HG02571 (cell line): ENCODE measurements around the gene DYNC1I1.

Source experiments
- ATAC-seq: cut with Tn5 transposase; IDR thresholded peaks from one replicate; pipeline ENCODE4 v1.9.1; 2021; ENCODE audit warnings: mild to moderate bottlenecking, moderate library complexity; ENCODE audit not compliant: unreplicated experiment

DYNC1I1 gene

DNA sequence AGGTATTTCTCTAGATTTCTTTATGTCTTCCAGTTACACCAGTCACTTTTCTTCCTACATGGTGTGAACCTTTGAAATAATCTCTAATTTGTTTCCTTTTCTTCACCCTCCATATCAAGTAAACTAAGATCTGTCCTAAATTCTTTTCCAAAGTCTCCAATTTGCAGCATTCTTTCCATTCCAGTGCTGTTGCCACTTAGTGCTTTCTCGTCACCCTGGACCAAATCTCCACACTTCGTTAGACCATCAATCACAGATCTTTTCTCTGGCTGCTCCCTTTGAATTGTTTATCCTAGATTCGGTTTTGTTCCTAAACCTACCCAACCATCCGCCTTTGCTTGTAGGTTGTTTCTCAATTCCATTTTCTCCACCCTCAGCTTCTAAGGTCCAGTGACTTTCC is 74.7 kb downstream of the DYNC1I1 start:
- no peak for ATAC-seq

DNA sequence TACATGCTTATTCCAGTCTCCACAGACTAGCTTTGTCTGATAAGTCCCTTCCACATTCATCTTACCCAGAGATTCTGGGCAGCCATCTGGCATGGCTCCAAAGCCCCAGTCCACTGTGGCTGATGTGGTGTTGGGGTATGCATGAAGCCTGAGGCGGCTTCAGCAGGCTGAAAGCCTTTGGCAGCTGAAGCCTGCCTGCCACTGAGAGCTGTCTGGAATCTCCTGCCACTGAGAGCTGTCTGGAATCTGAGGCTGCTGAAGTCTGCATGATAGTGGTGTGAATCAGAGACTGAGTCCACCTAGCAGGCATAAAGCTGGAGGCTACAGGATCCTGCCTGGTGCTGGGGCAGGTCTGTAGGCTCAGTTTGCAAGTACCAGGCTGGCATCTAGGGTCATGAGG is 87.1 kb downstream of the DYNC1I1 start:
- ATAC-seq: no peak

DNA sequence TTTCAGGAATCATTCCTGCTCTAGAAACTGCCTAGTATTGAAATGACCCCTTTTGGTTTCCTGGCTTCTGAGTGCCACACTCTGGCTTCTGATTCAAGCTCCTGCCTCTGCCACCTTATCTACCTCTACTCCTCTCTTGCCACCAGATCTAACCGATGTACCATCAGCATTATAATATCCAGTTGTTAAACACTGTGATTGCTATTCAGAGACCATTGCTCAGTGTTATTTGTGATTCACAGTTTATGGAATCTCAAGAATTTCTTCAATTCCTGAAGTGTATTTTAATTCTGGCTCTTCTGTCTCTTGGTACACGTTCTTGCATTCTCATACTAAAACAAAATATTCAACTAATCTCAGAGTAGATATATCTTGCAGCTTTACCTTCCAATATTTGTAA is 88.7 kb downstream of the DYNC1I1 start:
- ATAC-seq: no peak

DNA sequence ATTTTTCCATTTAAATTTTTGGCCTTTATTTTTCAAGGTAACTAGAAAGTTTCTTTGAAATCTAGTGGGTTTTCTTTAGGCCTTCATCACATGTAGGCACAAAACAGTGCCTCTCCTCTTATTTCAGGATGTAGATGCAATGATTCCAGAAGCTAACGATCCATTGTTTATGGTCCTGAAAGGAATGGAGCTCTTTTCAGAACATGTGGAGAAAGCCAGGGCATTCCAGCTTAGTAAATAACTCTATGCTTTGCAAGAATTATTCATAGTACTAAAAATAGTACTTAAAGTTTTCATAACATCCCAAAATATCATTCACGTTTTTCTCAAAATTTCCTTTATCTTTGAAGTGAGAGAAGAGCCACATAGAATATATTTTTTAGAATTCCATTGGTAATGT is 91.3 kb downstream of the DYNC1I1 start:
- ATAC-seq: no peak

DNA sequence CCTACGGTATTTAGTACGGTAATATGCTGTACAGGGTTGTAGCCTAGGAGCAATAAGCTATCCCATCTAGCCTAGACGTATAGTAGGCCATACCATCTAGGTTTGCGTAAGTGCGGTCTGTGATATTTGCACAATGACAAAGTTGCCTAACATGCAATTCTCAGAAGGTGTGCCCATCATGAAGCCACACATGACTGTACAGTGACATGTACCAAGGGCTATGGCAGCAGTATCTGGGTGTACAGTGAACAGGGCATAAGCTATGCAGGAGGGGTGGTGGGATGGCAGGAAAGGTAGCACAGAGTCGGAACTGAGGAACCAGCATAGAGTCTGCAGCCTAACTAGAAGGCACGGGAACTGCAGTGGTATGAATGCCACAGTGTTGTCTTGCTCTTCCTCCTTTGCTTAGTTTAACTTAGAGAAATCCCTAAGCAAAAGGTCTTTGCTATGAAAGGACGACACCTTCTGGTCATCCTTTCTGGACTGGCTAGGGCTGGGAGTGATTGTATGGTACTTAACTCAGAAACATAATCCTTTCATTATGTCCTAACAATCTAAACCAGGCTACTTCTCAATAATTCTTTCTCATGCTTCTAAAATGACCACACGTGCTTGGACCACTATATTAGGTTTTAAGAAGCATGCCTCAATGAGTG is 93.5 kb downstream of the DYNC1I1 start:
- ATAC-seq: no peak

DNA sequence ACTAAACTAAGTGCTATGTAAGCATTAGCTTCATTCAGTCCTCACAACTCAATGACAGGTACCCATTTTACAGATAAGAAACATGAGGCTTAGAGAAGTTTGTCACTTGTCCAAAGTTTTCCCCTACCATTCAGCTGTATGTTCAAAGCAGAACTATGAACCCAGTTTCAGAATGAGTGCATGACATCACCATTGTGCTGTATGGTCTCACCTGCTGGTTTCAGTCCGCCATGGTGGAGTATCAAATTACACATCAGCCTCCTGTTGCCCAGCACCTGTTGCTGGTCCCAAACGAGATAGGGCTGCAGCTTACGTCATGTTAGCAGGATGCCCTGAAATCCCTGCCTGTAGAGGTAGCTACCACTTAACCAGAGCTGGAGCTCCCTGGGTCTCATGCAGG is 95.0 kb downstream of the DYNC1I1 start:
- ATAC-seq: peak; percentile 95

DNA sequence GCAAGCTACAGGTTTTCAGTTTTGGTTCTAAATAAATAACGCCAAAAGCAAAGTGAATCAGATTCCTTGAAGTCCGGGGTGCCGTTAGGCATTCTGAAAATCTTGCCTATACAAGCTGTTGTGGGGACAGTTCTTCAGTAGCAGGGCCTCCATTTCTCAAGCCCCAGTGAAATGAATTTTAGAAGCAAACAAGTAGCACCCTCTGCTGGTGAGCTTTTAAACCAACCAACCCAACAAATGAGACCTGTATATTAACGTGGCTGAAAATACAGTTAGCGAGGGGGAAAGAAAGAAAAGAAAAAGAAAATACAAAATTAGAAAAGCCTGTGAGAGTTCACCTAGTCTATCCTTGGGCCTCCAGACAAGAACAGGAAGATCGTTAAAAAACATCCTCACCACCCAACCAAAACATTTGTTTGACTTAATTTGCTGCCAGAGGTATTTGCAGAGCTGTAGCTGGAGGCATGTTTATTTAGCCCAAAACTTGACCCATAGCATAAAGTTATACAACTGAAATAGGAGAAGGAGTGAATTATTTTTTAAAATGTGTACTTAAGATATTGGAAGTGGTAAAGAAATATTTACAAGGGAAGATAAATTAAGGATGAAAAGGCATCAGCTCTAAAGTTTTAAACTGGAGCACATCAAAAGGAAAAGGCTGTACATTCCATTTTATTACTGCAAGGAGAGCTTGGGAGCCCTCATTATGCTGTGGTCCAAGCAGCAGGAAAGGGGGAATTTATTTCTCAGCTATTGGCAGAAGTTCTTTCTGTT is 98.9 kb downstream of the DYNC1I1 start:
- ATAC-seq: no peak

DNA sequence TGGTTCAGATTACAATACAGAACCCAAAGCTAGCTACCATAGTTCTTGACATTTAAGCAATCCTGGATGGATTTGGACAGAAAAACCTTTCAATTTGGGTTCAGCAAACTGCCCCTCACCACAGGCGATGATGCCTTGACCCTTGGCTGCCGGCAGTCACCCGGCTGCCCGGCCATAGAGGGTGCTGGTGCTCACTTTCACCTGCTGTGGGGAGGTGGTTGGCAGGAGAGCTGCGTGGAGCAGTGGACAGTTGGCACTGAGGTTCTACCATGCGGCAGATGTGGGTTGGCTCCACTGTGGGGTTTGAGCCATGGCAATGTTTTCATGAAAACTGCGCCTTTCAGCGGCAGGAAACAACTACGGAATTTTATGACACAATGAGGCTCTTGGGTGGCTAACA is 99.5 kb downstream of the DYNC1I1 start:
- no peak for ATAC-seq

DNA sequence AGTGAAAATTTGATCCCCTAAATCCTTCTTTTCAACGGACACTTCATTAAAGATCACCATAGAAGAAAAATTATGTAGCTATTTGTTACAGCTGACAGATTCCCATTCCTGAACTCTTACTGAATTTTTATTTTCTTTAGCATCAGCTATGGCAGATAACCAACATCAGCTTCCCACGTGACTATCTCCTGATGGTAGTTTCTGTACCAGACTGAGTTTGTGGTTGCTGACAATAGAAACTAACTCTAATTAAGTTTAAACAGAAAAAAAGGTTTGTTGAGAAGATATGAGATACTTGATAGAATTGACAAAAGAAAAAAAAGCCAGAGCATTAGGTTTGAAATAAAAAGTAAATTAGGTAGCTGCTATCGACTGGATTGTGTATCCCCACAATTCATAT is 101.8 kb downstream of the DYNC1I1 start:
- ATAC-seq: no peak

DNA sequence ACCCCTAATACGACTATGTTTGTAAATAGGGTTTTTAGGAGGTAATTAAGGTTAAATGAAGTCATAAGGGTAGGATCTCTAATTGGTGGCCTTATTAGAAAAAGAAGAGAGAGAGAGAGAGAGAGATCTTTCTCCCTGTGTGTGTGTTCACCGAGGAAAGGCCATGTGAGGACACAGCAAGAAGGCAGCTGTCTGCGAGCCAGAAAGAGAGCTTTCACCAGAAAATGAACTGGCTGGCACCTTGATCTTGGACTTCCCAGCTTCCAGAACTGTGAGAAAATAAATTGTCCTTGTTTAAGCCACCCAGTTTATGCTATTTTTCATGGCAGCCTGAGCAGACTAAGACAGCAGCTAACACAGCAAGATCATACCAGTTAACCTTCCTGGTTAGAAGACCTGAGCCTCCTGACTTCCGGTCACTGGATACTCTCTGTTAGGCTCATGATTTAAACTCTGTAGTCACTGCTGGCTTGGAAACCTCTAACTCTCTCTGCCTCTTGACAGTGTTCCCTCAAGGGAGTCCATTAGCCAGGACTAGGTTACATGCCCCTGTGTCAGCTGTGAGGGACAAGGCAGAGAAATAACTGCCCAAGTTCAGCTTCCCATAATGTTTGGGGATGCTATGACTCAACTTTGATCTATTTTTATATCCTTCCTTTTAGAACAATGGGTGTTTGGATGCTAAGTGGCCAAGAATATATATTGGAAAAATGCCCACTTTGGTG is 102.3 kb downstream of the DYNC1I1 start:
- no peak for ATAC-seq

DNA sequence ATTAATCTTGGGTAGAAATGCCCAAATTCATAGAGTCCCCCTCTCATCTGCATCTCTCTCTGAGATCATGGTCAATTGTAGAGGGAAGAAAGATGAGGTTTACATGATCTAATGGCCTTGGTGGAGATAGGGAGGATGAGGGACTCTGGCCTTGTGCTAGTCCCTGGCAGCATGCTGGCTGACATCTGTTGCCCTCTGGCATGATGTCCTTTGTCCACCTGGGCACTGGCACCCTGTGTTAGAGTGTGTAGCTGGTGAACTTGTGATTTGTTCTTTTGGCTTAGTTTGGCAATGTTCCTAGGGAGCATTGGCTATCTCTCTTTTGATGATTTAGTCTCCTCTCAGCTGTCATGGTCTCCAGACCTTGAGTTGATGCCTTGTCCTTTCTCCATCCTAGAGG is 103.2 kb downstream of the DYNC1I1 start:
- no peak for ATAC-seq

DNA sequence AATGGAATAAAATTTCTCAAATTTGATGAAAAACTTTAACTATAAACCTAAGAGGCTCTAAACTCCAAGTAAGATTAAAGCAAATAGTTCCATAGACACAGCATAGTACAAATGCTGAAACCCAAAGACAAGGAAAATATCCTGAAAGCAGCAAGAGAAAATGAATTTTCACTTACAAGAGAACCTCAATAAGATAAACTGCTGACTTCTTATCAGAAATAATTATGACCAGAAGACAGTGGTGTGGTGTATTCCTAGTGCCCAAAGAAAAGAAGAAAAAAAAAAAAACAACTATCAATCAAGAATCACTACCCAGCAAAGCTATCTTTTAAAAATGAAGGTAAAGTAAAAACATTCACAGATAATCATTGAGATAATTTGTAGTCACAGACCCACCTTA is 106.3 kb downstream of the DYNC1I1 start:
- no peak for ATAC-seq

DNA sequence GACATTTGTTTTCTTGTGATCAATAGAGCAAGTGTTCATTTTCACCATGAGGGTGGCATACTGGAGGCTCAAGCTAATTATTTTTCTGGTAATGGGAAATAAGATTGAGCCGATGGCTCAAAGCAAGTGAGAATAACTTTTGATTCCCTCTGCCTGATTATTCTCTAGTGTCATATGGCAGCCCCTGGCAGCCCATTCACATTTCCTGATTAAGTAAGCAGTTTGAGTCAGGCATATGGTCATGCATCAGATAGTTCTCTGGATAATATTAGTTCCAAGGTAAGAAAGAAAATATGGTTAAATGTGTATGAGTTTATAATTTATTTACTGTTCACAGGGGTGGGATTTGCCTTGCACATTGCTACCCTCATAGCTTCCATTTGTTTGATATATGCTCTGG is 109.2 kb downstream of the DYNC1I1 start:
- ATAC-seq: no peak

DNA sequence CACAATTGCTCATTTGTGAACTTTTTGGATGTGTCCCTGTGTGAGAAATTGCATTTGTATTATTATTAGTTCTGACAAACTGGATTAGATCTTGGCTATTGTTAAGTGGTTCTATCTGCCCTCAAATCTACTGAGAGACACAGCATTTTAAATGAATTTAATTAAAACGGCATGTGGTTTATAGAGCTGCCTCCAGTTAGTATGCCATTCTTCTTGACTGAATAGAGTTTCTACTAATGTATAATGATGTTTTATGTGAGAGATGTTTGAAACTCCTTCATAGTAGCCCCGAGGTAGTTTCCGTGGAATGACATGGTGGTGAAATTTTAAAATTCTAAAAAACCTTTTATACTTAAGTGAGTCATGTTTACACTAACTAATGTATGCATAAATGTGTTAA is 110.9 kb downstream of the DYNC1I1 start:
- no peak for ATAC-seq

DNA sequence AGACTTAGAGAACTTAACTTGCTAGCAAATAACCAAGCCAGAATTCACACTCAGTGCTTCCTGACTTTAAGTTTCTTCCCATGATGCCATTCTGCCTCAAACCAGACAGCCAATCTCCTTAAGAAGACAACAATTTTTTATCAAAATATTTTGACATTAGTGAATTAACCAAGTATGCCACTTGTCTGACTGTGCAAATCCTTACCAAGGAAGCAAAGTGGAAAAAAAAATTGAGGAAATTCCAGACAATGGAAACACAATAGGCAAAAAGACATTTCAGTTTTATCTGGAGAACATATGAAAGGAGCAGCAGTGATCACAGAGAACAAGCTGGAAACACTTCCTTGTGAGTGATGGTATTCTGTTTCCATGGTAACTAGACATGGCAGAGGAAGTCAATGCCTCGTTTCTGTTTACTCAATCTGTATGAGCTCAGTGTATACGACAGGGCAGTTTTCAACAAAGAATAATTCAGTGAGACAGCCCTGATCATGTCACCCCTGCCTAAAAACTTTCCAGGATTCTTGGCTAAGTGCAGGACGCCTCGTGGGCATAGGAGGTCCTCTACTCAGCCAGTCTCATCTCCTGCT is 114.2 kb downstream of the DYNC1I1 start:
- ATAC-seq: no peak

DNA sequence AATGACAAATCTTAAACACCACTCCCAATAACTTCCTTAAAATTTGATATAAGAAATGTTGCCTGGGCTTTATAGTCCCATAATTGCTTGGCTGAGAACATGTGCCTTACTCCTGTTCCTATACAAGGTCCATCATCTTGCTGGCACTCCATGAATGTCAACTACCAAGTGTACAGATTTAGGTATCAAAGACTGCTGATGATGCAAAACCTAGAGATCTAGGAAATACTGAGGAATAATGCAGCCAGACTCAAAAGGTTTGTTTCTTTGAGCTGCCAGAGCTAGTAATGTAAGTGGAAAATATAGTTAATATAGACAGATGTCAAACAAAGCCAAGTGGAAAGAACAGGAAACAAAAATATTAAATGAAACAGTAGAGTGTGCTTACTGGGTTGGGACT is 121.1 kb downstream of the DYNC1I1 start:
- ATAC-seq: no peak

DNA sequence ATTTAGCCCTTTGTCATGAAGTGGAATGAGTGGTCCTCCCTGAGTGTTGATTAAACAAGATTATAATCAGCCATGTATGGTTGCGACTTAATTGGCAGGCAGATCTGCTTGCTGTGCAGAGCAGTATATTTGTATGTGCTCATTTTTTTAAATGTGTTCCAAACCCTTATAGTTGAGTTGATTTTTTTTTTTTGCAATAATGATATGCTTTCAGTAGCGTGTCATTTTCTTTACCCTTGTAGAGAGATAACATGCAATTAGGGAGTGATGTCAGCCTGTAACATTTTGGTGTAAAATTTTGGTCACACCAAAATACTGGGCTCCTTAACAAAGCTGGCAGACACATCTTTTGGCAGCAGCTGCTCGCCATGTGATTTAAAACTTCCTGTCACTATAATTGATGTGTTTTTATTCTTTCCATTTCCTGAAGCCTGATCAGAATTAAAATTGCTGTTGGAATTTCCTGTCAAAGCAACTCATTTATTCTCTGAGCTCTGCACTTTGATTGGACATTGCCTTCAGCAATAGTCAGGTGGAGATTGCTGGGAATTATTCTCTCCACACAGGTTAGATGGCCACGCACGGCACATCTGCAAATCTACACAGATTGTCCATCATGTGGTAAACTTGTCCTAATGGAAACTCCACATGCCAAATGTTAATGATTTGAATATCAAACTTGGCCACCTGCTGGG is 125.3 kb downstream of the DYNC1I1 start:
- ATAC-seq: no peak

DNA sequence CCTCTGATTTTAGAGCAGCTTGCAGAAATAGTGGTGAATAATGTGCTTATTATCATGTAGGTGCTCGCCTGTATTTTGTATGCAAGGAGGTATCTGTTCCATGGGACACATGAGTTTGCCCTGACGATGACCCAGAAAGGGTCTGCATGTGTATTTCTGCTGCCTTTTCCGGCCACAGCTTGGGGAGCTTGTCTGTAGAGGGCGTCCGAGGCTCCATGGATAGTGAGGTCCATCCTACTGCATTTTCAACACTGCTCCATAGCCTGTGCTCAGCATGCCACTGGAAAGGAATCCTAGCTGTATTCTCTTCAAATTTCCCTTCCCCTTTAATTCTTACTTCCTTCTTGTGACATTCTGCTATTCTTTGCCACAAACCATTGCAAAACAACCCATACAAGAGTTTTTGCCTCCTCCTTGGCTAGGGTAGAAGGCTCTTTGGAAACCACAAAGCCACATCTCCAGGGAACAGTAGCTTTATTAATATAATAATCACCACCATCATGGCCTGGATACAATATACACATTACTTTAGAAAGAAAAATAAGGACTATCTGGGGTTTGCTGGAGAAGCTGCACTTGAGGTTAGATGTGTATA is 127.7 kb downstream of the DYNC1I1 start:
- no peak for ATAC-seq

DNA sequence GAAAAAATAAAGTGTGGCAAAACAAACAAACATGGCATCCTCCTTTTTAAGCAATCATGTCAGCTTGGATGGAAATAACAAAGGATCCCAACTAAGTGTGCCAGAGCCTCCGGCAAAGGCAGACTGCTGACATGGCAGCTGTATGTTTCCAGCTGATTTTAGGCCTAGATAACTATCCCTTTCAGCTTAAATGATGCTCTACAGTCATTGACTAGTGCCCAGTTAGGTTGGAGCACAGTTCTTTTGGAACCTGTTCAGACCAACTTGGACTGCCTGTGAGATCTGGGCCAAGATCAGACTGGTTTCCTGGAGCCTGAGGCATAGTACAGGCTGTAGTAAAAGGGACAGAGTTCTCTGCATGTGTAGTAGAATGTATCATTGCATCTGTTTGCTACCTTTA is 128.7 kb downstream of the DYNC1I1 start:
- ATAC-seq: no peak

DNA sequence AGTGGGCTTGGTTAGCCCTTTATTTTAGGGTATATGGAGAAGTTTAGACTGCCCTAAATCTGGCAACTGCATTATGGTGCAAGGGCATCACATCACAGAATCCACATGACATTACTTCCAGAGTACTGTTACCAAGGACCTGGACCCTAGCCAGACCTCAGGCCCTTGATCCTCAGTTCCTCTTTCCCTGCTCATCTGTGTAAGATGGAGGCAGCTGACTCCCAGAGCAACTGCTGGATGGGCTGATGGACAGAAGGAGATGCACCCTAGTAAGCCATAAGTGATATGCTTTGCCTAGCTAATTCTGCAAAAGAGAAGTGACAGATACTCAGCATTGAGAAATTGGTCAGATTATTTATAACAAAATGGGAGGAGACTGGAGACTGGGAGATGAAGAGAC is 131.7 kb downstream of the DYNC1I1 start:
- ATAC-seq: no peak

DNA sequence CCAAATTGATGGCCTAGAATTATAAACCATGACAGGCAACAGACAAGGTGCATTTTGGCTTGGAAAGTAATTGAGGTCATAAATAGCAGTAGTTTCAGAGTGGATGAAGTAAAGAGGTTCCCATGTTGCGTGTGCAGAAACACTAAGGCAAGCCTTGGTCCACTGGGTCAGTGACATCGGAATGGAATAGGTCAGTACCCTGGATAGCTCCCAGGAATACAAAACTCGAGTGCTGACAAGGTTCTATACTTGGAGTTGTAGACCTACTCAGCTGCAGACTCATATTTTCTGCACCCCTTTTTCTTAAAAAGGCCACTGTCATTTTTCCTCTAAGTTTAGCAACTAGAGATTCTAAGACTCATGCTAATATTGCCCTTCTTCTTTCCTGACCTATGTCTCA is 132.8 kb downstream of the DYNC1I1 start:
- ATAC-seq: no peak
